HG03571 (cell line): Measurements from ENCODE around the gene STAB2.

ENCODE experiments used
- ATAC-seq: cut with Tn5 transposase; IDR thresholded peaks from one replicate; pipeline ENCODE4 v1.9.1; 2021; ENCODE audit not compliant: unreplicated experiment

The STAB2 gene

GRCh38 chr12:103687253-103687652 lies 100.2 kb downstream of the STAB2 start:
- ATAC-seq = no peak

GRCh38 chr12:103688376-103689063 lies 101.4 kb downstream of the STAB2 start:
- ATAC-seq = no peak

- ATAC-seq = no peak
These were observed 103.4 kb downstream of the STAB2 start for GRCh38 chr12:103690426-103690825.

- no peak for ATAC-seq
These were observed 104.0 kb downstream of the STAB2 start for GRCh38 chr12:103691063-103691462.

GRCh38 chr12:103696101-103696500 lies 109.0 kb downstream of the STAB2 start:
- ATAC-seq = no peak

- ATAC-seq = no peak
These were observed 111.1 kb downstream of the STAB2 start for GRCh38 chr12:103697971-103698751.

- no peak for ATAC-seq
These were observed 111.9 kb downstream of the STAB2 start for GRCh38 chr12:103698752-103699560.

- no peak for ATAC-seq
These were observed 118.0 kb downstream of the STAB2 start for GRCh38 chr12:103705098-103705497.

- no peak for ATAC-seq
These were observed 118.9 kb downstream of the STAB2 start for GRCh38 chr12:103705927-103706326.

GRCh38 chr12:103707446-103707845 lies 120.4 kb downstream of the STAB2 start:
- no peak for ATAC-seq

- ATAC-seq = no peak
These were observed 123.5 kb downstream of the STAB2 start for GRCh38 chr12:103710544-103710943.

GRCh38 chr12:103712216-103712615 lies 125.1 kb downstream of the STAB2 start:
- ATAC-seq = no peak

- no peak for ATAC-seq
These were observed 128.4 kb downstream of the STAB2 start for GRCh38 chr12:103715494-103715893.

- ATAC-seq = no peak
These were observed 129.6 kb downstream of the STAB2 start for GRCh38 chr12:103716517-103717196.

- ATAC-seq = no peak
These were observed 138.3 kb downstream of the STAB2 start for GRCh38 chr12:103725398-103725797.

GRCh38 chr12:103727638-103728037 lies 140.6 kb downstream of the STAB2 start:
- ATAC-seq = no peak

- ATAC-seq = no peak
These were observed 141.2 kb downstream of the STAB2 start for GRCh38 chr12:103728323-103728722.

GRCh38 chr12:103729499-103729898 lies 142.4 kb downstream of the STAB2 start:
- no peak for ATAC-seq

- no peak for ATAC-seq
These were observed 144.5 kb downstream of the STAB2 start for GRCh38 chr12:103731539-103731938.

- ATAC-seq = no peak
These were observed 147.8 kb downstream of the STAB2 start for GRCh38 chr12:103734863-103735262.

GRCh38 chr12:103735291-103735690 lies 148.2 kb downstream of the STAB2 start:
- ATAC-seq = no peak
